ENCODE data around the gene AHCY.

The AHCY gene

DNA sequence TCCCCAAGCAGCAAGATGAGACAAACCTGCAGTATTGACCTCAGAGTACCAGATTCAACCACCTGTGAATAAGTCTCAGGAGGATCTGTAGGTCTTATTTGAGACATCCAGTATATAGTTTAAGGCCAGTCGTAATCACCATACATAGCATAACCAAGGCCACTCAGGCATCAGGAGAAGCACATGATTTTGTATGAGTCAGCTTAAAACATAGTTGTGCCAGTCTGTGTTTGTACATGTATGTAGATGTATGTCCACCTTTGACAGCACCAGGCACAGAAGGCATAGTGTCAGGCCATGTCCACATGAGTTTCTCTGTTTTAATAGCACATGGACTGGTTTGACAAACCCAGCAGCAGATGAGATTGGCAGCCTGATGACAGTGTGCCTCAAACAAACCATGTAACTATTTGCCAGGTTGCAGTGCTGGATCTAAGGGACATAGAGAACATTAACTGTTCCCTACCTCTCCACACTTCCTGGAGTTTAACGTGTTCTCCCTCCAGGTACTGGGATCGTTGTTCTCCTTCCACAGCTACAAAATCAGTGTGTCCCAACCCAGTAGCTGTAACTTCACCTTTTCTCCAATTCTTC is 70.6 kb downstream of the AHCY start:
- Histone ChIP-seq H3K27me3 (ENCODE audit: insufficient read depth, low read length) (no peaks in the 10 kb centered on the region), H3K9me3 (ENCODE audit: insufficient read depth, low read depth, low read length) (no peaks in the 10 kb centered on the region), H3K27ac (ENCODE audit: low read depth, low read length) (no peak overlapping the region), H3K4me1 (ENCODE audit: insufficient read depth, low read length) (no peaks in the 10 kb centered on the region), H3K4me3 (ENCODE audit: low read length) (no peak overlapping the region), H3K36me3 (ENCODE audit: insufficient read depth, low read length) (no peaks in the 10 kb centered on the region), H3K9ac (ENCODE audit: low read depth, low read length) (no peak overlapping the region)
- WGBS: 88% methylated on average over 2 of the region's 3 CpGs

DNA sequence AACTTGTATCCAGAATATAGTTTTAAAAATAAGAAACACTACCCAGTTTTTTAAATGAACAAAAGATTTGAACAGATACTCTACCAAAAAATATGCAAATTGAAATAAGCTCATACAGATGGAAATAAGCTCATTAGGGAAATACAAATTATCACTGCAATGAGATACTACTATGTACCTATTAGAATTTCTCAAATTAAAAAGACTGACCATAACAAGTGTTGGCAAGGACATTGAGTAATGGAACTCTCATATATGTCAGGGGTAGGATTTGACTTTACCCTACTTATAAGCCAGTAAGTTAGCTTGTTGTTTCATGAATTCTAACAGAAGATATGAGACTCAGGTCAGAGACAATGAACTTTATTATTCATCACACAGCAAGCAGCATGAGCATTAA is 71.5 kb downstream of the AHCY start:
- Histone ChIP-seq H3K4me1 (ENCODE audit: insufficient read depth, low read length) (no peaks in the 10 kb centered on the region), H3K27ac (ENCODE audit: low read depth, low read length) (no peak overlapping the region), H3K9ac (ENCODE audit: low read depth, low read length) (no peak overlapping the region), H3K9me3 (ENCODE audit: insufficient read depth, low read depth, low read length) (no peaks in the 10 kb centered on the region), H3K4me3 (ENCODE audit: low read length) (no peak overlapping the region), H3K27me3 (ENCODE audit: insufficient read depth, low read length) (no peaks in the 10 kb centered on the region), H3K36me3 (ENCODE audit: insufficient read depth, low read length) (no peaks in the 10 kb centered on the region)

Data from HUES64 (cell line).